SH-SY5Y (cell line): ENCODE measurements around the gene ELMO1.

ENCODE experiments used
- GATA2 ChIP-seq: IDR thresholded peaks from 2 replicates; pipeline ENCODE4 v1.6.1; 2011; ENCODE audit warnings: mild to moderate bottlenecking, low read depth, low read length
- GATA3 ChIP-seq: IDR thresholded peaks from 2 replicates; pipeline ENCODE4 v1.6.1; 2011; ENCODE audit warnings: low read depth, mild to moderate bottlenecking, low read length, moderate library complexity

DNA sequence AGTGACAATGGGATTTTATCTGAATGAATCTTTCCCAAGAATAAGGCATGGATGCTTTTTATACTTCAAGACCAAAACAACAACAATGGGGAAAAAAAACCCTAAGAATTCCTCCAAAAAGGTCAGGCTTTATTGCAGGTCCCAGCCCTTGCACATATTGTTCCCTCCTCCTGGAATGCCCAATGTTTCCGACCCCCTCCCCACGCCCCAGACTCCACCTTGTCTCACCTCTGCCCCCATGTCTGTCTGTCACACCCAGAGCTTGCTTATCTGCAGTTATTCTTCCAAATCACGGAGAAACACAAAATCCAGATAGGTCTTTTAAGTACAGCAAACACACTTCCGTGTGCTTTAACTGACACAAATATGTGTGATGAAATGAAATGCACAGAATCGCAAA lies 43.5 kb downstream of the ELMO1 start:
- no peak for TF ChIP-seq GATA2
- no peak for TF ChIP-seq GATA3
